Measurements from ENCODE around the gene SERGEF.

Gene SERGEF

DNA sequence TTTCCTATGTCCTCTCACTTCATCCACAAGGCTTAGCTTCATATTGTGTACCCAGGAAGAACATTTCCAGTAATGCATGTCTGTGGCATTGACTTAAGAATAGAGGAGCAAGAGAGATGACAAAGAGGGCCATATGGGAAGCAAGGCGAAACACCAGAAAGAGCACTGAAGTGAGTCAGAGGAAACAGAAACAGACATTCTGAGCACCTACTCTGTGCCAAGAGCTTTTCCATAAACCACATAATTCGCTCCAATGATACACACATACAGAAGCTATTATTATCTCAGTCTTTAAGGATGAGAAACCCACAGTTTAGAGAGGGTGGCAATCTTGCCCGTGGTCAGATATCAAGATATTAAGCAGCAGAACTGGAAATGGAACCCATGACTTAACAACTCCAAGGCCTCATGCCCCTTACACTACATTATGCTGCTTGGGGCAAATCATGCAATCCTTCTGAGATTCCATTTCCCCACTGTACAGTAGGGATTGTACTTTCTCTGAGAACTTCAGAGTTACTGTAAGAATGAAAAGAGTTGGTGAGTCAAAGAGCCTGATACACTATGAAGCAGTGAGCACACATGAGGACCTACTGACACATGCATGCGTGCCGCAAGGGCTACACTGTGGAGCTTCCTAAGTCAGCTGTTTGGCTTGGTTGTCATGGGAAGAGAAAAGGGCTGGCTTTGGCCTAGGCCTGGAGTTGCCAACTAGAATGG is 151.7 kb downstream of the SERGEF start:
- DNase-seq (ENCODE audit: low read depth in 2 of 2) = no peak

- DNase-seq (ENCODE audit: low read depth in 2 of 2) = no peak
Observed at GRCh38 chr11:17859552-17859951, 153.3 kb downstream of the SERGEF start.

DNA sequence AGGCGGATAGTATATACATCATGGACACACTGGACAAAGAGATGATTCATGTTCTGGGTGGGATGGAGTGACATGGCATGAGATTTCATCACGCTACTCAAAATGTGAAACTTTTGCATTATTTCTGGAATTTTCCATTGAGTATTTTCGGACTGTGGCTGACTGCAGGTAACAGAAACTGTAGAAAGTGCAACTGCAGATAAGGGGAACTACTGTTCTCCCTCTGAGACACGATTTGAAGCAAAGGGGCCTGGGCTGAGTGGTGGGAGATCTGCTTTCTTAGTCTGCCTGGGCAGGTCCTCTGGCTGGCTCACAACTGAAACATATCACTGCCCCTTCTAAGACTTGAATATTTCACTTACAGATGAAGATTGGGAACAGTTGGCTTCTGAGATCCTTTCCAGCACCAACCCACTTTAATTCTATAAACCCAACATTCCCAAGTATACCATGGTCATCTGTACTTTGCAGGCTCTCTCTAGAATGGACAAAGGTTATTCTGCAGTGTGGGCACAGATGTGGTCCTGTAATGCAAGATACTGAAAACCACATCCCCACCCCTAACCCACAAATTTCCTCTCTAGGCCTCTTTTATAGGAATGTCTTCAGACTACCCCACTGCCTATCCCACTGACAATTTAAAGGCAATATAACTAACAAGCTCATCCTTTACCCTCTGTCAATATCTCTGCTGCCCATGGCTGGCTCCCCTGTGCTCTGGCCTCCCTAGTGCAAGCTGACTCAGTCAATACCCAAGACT is 157.1 kb downstream of the SERGEF start:
- no peak for DNase-seq (ENCODE audit: low read depth in 2 of 2)

DNA sequence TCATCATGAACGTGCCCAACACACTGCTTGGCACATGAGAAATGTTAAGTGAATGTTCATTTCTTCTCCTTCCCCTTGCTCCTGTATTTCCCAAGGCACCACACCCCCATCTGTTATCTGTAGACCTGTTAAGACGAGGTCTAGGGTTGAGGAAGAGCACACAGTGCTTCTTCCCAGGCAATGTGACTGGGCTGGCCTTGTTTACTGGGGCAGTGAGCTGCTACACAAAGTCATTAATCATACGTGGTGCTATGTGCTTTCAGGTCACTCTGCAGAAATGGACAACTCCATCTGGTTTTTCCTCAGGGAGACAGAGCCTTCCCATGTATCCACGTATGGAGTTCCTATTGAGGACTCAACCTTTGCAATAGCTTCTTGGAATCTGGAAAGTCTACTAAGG is 159.6 kb downstream of the SERGEF start:
- DNase-seq (ENCODE audit: low read depth in 2 of 2) = no peak

- no peak for DNase-seq (ENCODE audit: low read depth in 2 of 2)
Observed at GRCh38 chr11:17852246-17852645, 160.6 kb downstream of the SERGEF start.

- DNase-seq (ENCODE audit: low read depth in 2 of 2) = no peak
Observed at GRCh38 chr11:17851697-17852096, 161.2 kb downstream of the SERGEF start.

GRCh38 chr11:17850336-17850735 is 162.5 kb downstream of the SERGEF start:
- no peak for DNase-seq (ENCODE audit: low read depth in 2 of 2)

DNA sequence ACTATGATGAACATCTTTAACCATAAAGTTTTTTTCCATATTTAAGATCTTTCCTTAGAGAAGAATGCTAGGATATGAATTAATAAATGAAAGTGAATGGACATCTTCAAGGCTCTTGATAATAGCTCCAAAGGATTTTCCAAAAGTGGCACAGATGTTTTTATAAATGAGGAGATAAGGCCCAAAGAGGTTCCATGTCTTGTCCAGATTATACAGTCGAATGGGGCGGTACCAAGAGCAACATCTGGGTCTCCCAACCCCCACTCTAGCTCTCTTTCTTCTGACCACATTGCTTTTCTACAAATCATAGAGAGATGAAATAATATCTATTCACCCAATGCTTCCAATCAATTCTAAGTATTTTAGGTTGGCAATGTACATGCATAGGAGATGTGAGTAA is 164.1 kb downstream of the SERGEF start:
- no peak for DNase-seq (ENCODE audit: low read depth in 2 of 2)

GRCh38 chr11:17846852-17847453 is 165.9 kb downstream of the SERGEF start:
- DNase-seq (ENCODE audit: low read depth in 2 of 2) = no peak

DNA sequence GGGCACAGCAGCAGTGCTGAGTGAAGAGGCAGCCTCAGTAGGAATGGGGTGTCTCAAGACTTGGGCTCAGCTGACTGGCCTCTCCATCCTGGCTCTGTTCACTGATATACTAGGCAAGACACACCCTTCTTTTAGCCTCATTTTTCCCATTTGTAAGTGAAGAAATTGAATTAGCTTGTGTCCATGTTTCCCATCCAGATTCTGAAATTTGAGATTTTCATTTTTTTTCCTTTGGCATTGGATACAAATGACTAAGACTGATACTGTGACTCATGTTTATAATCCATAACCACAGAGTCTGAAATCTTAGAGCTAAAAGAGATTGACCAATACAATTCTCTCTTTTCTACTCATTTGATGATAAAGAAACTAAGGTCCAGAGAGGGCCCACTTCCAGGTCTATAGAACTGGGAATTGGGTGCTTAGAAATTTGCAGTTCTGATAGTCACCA is 167.4 kb downstream of the SERGEF start:
- DNase-seq (ENCODE audit: low read depth in 2 of 2) = peak; percentile 68 to 72

DNA sequence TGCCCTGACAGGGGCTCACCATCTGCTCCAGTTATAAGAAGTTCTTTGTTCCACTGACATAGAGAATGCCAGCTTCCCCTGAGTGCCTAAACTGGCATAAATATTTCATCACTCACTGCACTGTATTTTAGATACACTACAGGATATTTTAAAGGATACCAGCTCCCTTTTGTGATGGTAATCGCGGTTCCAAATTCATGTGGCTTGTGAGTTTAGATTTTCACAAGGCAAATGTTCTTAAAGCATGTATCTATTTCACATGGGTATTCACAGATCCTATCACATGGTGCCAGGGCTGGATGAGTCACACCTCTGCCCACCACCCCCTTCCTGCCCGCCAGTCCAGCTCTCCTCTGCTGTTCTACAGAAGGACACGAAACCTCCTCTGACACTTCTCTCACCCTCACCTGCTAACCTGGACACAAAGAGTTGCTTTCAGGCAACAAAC is 172.7 kb downstream of the SERGEF start:
- DNase-seq (ENCODE audit: low read depth in 2 of 2) = no peak

DNA sequence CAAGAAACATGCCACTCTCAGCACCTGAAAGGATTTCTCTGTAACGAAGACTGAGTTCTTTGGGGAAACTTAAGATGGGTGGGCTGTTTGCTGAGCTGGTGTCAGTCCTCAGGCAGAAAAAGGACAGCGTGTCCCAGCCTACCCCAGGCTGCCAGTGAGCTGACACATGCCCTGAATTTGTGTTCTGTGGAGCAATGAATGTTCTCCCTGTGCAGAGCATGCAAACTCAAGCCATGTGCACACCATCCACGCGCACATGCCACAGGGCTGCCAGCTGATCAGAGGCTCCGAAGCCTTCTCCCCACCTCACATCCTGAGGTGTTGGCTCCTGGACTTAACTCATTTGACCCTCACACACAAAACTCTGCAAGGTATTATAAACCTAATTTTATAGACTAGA is 173.4 kb downstream of the SERGEF start:
- no peak for DNase-seq (ENCODE audit: low read depth in 2 of 2)

GRCh38 chr11:17838102-17838501 is 174.7 kb downstream of the SERGEF start:
- no peak for DNase-seq (ENCODE audit: low read depth in 2 of 2)

GRCh38 chr11:17831883-17832282 is 181.0 kb downstream of the SERGEF start:
- DNase-seq (ENCODE audit: low read depth in 2 of 2) = no peak

- DNase-seq (ENCODE audit: low read depth in 2 of 2) = no peak
Observed at GRCh38 chr11:17831228-17831627, 181.6 kb downstream of the SERGEF start.

GRCh38 chr11:17828311-17828751 is 184.5 kb downstream of the SERGEF start:
- DNase-seq (ENCODE audit: low read depth in 2 of 2) = no peak

- no peak for DNase-seq (ENCODE audit: low read depth in 2 of 2)
Observed at GRCh38 chr11:17827006-17827405, 185.8 kb downstream of the SERGEF start.

DNA sequence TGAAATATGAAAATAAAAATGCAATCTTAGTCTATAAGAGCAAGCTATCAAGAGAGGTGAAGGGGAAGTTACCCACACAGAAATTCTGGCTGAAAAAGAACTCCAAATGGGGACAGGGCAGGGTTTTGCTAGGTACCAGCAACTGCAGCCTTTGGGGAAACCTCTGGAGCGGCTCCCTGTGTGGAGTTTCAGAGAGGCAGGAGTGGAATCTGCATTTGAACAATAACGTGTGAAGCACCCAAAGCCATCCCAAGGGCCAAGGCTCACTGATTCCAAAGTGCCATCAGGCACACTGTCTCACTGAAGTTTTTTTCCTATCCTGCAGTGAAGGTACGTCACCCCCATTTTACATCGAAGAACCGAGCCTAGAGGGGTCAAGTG is 190.5 kb downstream of the SERGEF start:
- no peak for DNase-seq (ENCODE audit: low read depth in 2 of 2)

- DNase-seq (ENCODE audit: low read depth in 2 of 2) = peak; percentile 50 to 53
Observed at GRCh38 chr11:17821648-17822400, 191.0 kb downstream of the SERGEF start.

- no peak for DNase-seq (ENCODE audit: low read depth in 2 of 2)
Observed at GRCh38 chr11:17816232-17816931, 196.5 kb downstream of the SERGEF start.

DNA sequence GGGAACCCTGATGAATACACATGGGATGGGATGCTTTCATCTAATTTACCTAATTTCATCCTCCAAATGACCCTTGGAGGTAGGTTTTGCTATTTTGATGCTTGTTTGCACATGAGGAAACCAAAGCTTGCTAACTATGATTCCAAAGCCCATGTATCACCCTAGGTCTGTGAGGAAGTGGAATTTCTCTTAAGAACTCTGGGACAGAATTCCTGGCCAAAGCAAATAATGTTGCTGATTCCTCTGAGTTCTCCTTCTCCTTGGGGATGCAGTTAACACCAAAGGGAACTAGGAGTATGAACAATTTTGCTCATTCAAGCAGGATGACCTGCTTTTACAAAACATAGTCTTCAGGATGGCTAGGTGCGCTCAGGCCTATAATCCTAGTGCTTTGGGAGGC is 198.3 kb downstream of the SERGEF start:
- no peak for DNase-seq (ENCODE audit: low read depth in 2 of 2)
